Endothelial cell of hepatic sinusoid (primary cell): ENCODE data around the gene IL9.

Experiments used
- in situ Hi-C: cut with HindIII; loops from 2 replicates; pipeline ENCODE4 v1.10.0; 2017; ENCODE audit warnings: low sequenced_read_pairs

The IL9 gene

DNA sequence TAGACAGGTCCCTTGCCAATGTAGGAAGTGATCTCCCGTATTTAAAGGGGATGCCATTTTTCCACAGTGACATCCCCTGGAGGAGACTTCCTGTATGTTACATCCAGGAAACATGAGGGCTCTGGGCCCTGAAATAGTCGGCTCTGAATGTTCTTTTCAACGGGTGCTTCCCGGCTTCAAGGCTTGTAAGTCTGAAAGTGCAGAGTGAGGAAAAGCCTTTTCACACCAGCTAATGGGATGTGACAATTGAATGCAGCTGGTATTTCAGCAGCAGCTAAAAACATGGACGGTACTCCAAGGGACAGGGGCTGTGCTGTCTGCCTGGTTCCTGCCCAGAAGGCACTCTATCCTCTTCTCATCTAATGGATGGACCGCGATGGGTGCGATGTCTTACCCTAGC is 1.4 kb downstream of the IL9 start:
- in situ Hi-C loops = no loop called here

DNA sequence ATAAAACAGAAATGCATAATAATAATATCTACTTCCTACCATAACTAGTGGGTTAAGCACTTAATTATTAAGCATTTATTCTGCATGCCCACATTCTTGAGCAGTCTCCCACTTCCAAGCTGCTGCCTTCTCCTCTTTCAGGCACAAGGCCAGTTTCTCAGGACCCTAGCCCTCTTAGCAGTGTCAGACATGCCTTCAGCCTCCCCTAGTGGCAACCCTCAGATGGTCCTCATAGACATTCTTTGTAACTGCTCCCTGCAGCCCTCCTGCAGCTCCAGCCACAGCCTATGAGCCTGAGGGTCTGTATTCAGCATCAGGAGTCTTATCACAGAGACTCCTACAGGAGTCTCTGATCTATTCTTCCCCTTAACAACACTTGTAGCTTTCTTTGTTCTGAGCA is 3.9 kb downstream of the IL9 start:
- in situ Hi-C loops = no loop called here

DNA sequence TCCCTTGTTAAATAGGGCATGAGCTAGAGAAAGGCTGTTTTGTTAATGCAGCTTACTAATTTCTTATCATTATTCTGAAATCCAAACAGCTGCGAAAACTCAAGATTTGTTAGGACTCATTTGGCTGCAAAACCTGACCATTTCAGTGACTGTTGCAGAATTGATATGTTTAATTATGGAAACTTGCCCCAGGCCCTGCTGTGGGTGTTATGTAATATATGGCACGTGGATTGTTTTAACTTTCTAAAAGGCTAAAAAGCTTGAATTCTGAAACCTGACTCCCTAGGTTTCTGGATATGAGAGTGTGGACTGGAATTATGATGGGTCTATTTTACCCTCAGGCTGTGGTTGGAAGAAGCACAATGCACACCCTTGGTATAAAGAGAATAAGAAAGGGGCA is 4.4 kb downstream of the IL9 start:
- in situ Hi-C loops = no loop called here

DNA sequence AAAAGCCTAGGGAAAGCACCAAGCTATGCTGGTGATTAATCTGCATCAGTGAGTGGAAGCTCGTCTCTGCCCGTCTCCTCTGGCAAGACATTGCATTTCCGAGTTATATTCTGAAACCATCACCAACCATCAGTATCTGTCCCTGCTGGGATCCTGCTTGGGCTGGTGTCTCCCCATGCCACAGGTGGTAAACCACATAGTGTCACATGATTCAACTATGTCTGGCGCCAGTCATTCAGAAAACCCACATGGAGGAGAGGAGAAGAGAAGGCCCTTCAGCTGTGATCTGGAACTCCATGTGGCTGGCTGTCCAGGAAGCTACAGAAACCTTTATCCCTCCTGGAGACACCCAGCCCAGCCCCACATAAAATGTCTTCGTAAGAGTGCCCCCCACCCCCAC is 4.8 kb downstream of the IL9 start:
- in situ Hi-C loops = no loop called here

DNA sequence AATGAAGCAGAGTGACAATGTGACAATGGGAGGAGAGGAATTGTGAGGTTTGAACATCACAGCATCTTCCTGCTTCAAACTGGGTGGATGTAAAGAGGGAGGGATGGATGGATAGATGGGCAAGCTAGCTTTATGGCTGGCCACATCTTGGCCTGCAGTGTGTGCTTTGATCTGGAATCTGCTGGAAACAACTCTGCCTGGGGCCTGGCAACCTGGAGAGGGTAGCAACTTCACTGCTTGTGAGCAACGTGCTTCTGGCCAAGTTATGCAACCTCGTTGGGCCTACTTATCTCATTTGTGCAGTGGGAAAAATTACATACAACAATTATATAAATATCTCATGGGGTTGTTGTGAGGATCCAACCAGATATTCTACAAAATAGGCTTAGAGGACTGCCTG is 5.3 kb downstream of the IL9 start:
- in situ Hi-C loops = no loop called here

DNA sequence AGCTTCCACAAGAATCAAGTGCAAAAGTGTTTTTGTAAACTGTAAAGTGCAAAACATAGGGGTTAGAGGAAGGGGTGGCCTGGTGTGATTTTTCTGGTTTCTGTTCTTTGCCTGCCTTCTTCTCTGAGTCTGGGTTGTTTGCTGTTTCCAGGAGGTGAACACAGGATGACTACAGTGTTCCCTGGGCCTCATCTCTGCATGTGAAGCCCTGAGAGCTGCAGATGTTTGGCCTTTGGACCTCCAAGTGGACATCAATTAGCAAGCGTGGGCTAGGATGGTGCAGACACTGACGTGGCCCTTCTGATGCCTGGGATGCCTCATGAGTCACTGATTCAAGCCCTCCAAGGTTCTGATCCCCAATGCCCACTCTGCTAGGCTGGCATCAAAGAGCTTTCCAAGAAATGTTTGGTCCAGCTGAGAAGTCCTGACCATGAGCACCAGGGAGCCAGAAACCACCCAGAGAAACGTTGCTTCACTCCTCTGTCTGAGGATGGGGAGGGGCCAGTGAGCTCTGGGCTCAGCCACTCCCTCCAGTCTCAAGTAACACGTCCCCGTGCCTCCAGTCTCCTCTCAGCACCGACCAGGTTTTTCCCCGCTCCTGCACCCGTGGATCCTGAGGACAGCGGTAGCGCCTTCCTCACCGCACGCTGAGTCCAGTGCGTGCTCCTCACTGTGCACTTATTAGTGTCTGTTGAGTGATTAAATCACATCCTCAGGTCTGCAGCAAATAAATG is 7.6 kb downstream of the IL9 start:
- in situ Hi-C loops = no loop called here

DNA sequence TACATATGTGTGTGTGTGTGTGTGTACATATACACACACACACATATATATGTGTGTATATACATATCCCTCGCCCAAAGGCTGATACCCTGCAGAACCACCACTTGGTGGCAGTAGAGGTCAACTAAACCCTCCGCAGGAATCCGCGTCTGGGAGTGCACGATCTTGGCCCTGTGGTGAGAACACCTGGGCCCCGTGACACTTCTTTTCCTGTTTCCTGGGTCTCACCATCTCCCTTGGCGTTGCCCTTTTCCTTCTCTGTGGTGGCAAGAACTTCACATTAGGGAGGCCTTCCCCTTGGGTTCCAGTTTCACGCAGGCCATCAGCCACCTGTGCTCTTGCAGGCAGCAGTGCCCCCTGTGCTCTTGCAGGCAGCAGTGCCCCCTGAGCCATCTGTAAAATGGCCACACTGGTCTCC is 8.2 kb downstream of the IL9 start:
- in situ Hi-C loops = no loop called here

DNA sequence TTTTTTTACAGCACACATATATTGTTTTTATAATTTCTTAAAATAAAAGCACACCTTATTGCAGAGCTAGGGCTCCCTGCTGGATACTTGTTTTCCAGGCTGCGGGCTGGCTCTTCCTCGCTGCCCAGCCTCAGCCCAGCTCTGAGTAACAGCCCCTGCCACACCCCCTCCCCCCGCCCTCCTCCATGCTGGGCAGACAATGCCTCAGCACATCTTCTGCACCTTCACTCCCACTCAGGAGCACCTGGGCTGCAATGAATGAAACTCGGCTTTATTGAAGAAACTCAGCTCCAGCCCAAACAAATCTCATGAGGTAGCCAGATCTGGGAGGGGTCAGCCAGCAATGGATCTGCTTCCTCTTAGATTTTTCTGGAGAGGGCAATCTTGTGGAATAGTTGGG is 9.5 kb downstream of the IL9 start:
- in situ Hi-C loops = no loop called here

DNA sequence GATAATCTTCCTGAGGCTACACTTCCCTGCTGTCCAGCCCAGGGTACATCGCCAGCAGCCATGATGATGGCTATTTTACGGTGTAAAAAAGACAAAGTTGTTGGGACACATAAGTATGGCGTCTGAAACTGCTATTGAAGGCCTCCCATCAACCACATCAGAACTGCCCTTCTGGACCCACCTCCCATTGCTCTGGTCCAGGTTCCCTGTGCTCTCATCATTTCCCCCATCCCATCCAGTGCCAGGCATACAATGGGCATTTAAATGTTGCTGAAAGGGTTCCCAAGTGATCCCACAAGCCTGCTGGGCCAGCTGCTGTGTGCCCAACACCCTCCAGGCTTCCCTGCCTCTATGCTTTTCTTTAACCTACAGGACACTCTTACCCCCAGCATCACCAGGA is 10.6 kb downstream of the IL9 start:
- in situ Hi-C loops = no loop called here

DNA sequence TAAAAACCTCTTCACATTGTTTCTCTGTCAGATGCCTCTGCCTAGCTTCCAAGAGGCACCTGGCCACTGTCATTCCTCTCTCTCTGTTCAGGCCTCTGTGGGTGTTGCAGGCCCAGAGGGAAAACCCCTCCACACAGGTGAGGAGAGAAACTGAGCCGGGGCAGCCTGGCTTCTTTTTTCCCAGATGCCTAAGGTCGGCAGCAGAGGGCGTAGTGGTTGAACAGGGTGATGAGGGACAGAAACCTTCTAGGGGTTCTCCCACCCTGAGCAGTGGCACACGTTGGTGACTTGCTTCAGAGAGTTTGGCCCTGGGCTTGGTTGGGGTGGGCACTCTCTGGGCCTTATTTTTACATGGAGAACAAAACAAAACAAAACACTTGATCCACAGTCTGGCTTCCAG is 12.2 kb downstream of the IL9 start:
- in situ Hi-C loops = no loop called here

DNA sequence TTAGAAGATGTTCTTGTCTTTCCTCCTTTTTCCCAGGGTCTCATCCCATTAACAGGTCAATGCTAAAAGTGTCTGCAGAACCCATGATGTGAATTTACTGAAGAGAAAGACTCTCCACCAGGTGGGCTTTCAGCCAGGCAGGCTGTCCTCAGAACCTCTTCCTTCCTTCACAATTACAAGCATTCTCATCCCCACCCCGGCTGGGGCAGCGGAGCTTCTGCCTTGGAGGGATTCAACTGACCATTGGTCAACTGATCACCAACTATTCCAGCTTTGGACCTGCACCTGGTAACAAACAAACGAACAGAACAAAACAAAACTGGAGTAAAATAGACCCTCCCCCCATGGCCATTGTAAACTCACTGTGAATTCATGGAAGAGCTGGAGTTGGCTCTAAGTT is 12.6 kb downstream of the IL9 start:
- in situ Hi-C loops = no loop called here

DNA sequence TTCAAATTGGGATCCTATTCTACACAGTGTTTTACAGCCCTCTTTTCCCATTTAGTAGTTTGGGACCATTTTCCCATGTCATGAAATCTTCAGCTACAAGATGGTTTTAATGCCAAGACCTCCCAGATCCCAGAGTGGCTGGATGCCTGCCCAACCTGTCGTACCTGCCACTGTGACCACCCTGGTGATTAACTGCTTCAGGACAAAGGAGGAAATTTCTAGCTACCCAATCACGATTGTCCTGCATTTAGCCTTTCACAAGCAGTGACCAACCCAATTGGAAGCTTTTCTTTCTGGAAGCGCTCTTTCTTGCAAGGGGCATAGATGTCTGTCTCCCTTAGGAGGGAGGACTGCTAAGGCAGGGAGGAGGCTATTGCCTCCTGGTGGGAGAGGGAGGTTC is 13.8 kb downstream of the IL9 start:
- in situ Hi-C loops = no loop called here

DNA sequence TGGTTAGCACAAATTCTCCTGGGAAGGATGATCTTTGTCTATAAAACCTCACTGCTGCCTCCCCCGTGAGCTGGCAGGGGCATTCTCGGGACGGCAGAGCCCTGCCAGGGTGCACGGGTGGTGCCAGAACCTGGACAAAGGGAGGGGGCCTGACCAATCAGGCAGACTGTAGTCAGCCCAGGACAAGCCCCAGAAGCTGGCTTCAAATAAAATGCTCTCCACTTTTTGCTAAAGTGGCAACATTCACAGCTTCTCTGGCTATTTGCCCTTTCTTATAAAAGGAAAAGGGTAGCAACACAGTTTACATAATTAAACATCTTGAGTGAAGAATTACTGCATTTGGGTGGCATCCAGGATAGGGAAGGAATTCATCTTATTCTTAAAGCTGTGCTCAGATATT is 14.4 kb downstream of the IL9 start:
- in situ Hi-C loops = no loop called here

DNA sequence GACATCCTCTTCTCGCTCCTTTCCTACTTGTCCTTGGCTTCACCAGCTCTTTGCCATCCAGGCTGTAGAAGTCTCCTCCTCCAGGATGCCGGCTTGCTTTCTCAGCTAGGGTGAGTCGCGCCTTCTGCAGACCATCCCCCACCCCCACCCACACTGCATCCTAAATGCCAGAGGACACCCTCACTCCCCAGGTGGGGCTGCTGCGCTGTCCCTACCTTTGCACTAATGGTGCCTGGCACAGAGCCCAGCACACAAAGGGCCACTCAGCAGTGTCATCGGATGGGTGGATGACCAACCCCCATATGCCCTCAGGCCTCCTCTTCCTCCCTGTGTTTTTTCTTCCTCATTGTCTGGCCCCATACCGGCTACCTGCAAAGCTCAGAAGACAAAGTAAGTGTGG is 14.8 kb downstream of the IL9 start:
- in situ Hi-C loops = no loop called here

DNA sequence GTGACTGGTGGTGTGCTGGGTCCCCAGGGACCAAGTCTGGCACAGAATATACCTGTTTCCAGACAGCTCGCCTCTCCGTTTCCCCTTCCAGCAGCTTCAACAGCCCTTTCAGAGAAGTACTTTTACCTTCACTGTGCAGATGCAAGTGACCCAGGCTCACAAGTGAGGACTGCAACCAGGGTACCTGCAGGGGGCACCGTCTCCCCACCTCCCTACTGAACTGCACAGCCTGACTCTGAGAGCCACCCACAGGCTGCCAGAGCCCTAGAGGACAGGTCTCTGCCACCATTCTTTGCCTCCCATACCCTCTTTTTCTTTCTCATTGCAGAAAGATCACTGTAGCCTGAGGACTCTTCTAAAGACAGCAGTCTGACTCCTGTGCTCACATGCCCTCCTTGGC is 15.4 kb downstream of the IL9 start:
- in situ Hi-C loops = no loop called here

DNA sequence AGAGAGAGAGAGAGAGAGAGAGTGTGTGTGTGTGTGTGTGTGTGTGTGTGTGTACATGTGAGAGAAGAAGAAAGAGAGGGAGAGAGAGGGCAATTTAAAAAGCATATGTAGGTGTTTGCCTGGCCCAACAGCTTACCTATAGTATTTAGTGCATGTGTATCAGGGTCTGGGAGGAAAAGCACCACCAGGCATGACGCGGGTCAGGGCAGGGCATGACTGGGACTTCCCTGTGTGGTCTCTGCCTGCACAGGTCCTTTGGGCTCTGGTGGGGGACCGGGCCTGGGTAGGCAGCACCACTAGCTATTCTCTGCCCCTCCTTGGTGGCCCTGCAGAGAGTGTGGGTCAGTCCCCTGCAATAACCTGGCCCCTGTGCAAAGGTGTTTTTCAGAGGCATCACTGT is 16.1 kb downstream of the IL9 start:
- in situ Hi-C loops = no loop called here

DNA sequence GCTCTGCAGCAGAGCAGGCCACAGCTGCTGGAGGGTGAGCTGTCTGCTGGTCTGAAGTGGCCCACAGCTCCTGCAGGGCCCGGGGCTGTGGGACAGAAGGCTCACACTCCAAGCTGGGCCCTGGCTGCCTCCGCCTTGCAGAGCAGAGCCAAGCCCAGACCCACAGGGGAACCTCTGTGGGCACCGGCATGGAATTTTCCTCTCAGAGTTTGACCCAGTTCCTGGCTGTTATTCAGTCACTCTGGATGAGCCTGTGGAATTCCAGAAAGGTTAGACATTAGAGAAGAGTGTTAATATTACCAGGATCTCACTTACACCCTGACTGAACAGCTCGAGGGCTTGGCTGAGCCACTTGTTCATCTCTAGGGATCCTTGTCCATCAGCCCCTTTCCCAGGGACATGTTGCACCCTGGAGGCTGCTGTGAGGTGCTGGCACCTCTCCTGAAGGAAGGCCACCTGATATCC is 17.5 kb downstream of the IL9 start:
- in situ Hi-C loops = no loop called here

DNA sequence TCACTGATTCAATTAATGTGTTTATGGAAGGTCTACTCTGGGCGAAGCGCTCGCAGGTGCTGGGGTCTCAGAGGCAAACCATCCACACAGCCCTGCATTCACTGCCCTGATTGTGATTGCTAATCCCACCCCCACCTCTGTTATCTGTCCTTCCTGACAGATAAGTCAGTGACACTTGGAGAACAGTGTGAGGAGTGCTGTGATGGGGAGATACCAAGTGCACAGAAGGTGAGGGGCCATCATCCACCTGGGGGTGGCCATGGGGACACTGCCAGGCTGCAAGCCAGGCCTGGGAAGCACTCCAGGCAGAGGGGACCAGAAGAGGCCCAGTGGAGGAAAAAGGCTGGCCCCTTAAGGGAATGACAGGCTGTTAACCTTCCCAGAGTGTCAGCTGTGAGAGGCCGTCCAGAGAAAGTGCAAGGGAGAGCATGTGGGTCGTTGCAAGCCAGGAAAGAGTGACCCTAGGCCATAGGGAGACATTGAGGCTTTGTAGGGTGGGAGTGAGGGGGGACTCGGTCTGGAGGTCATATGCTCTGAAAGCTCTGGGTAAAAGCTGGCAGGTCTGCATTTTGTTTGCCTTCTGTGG is 18.0 kb downstream of the IL9 start:
- in situ Hi-C loops = no loop called here

DNA sequence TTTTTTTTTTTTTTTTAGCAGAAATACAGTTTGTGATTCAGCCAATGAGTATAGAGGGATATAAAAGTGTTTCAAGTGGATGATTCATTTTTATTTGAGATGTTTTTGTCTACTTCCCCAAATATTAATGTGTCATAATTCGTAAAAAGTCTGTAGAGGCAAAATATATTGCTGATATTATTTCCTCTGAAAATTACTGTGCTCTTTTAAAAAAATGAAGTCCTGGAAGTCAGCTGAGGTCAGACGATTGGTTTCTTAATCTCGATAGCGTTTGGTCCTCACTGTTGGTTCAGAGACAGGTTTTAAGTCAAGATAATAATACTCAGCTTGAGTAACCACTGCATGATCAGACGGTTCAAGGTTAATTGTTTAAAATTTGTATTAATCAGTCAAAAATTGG is 19.5 kb downstream of the IL9 start:
- in situ Hi-C loops = no loop called here

DNA sequence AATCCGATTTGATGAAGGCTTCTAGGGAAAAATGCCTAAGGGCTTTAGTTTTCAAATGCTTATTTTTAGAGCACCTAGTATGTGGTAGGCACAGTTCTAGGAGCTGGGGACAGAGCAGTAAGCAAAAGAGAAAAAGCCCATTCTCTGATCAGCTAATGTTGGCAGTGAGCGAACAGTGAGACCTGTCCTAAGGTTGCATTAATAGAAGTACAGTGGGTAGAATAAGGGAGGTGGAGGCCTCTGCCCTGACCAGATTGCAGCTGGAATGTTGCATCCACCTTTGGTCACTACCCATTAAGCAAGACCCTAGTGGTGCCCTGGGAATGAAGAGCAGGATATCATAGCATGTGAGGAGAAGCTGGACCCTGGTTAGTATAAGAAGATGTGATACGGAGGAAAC is 20.1 kb downstream of the IL9 start:
- in situ Hi-C loops = no loop called here

DNA sequence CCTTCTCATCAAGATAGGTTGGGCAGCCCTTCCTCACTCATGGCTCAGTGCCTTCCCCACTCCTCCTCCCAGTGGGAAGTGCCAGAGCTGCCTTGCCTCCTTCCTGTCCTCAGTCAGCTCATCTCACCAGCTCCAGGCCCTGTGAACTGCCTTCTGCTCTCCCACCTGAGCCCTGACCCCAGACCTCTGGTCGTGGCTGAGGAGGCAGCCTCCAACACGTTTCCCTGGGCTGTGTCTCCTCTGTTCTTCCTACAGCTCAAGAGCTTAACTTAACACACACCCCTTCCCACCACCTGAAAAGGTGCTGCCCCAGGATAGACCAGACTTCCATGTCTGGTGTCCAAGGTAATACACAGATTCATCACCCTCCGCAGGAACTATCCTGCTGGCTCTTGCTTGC is 21.2 kb downstream of the IL9 start:
- in situ Hi-C loops = no loop called here

DNA sequence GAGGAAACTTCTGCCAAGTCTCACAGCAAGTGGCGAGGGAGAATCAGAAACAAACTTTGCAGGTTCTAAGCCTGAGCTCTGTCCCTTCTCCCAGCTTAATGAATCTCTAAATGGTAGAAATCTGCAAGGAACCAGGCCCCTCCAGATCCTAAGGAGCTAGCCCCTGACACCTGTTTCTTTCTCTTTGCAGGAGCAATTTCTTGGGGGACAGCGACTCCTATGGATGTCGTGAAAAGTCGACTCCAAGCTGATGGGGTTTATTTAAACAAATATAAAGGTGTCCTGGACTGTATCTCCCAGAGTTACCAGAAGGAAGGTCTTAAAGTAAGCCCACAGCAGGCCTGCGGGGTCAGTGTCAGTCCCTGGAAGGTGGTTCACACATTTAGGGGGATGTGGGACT is 21.8 kb downstream of the IL9 start:
- in situ Hi-C loops = no loop called here
